Transverse colon (tissue), 4 donors: ENCODE measurements around the gene C1orf167. TPM values are rescaled to one million over a fixed set of nuclear protein-coding genes. Genes with fewer than 3 reads are reported as not detected.

ENCODE experiments used
- DNase-seq: peaks from one replicate; pipeline ENCODE4 v3.0.0-alpha.2; 2019
- H3K27ac ChIP-seq, 4 donors: fragments of 200-600 bp; sonication (generic); 2 replicates each; pipeline ENCODE4 v1.5.1; 2016 to 2018; ENCODE audit warnings: inconsistent platforms in 4 of 4
- H3K27me3 ChIP-seq: fragments of 200-600 bp; sonication (generic); 2 replicates; pipeline ENCODE4 v1.5.1; 2017; ENCODE audit warnings: inconsistent platforms
- H3K36me3 ChIP-seq, 4 donors: fragments of 200-600 bp; sonication (generic); 2 replicates each; pipeline ENCODE4 v1.5.1; 2017 to 2019; ENCODE audit warnings: inconsistent platforms in 4 of 4
- H3K4me1 ChIP-seq, 4 donors: fragments of 200-600 bp; sonication (generic); 2 replicates each; pipeline ENCODE4 v1.5.1; 2017 to 2020; ENCODE audit warnings: inconsistent platforms in 4 of 4
- H3K4me3 ChIP-seq, 4 donors: fragments of 200-600 bp; sonication (generic); 1 replicate in 1 of 4; 2 replicates in 3 of 4; pipeline versions ENCODE4 v1.5.1 to v1.6.1; 2017 to 2019; ENCODE audit warnings: inconsistent platforms in 4 of 4
- H3K9me3 ChIP-seq, 2 donors: fragments of 200-600 bp; sonication (generic); 2 replicates each; pipeline ENCODE4 v1.5.1; 2017 to 2019; ENCODE audit warnings: inconsistent platforms in 2 of 2
- CTCF ChIP-seq, 5 experiments: fragments of 200-600 bp in 3 of 5; fragments of 450-650 bp in 2 of 5; sonication (generic) in 3 of 5; IDR thresholded peaks; 1 replicate in 2 of 5; 2 replicates in 3 of 5; pipeline ENCODE4 v1.5.1; 2016 to 2017; ENCODE audit warnings: antibody characterized with exemption in 5 of 5, inconsistent platforms in 3 of 5, mild to moderate bottlenecking in 2 of 5, moderate library complexity in 1 of 5
- EP300 ChIP-seq: sonication (generic); formaldehyde crosslinking; IDR thresholded peaks from one replicate; pipeline ENCODE4 v1.6.1; 2017; ENCODE audit warnings: antibody characterized with exemption, low read depth
- POLR2A ChIP-seq: fragments of 450-650 bp; IDR thresholded peaks from one replicate; pipeline ENCODE4 v1.6.1; 2016; ENCODE audit warnings: antibody characterized with exemption, mild to moderate bottlenecking, moderate library complexity
- POLR2AphosphoS5 ChIP-seq, 3 donors: sonication (generic); formaldehyde crosslinking; IDR thresholded peaks; one replicate each; pipeline ENCODE4 v1.6.1; 2016; ENCODE audit warnings: antibody characterized with exemption in 3 of 3
- WGBS, 2 donors: methylation state at CpG; one replicate each; pipeline ENCODE4 v1.1.5; 2018; ENCODE audit warnings: low coverage in 1 of 2; 5-methylcytosine and 5-hydroxymethylcytosine counted together
- in situ Hi-C, 4 donors: fragments of 200-750 bp; cut with MboI; loops; one replicate each; pipeline versions ENCODE4 v1.15.0 to v1.15.1; 2017; ENCODE audit warnings: low sequenced_read_pairs in 3 of 4, low pct_ligation_motif_present in 1 of 4, low pct_unique_long_range_greater_than_20kb in 1 of 4
- intact Hi-C: fragments of 100-400 bp; cut with DNase I; formaldehyde crosslinking; loops from one replicate; pipeline ENCODE4 v1.15.1; 2023; ENCODE audit warnings: low total_unique reads
- total RNA-seq, 4 donors: library from RNA; depleted of rRNA; stranded (reverse); fragments of >200 nt; gene quantifications; one replicate each; pipeline ENCODE4 v1.1.0, GENCODE V29; 2016

The C1orf167 gene
- total RNA-seq, 4 donors from 2014 or later, result 0.48 TPM; not detected in 3

- in situ Hi-C loops, result no loop called here
- intact Hi-C loops, result no loop called here
- Histone ChIP-seq H3K36me3 (peaks cover 0 to 3% (median 0%) of the 10 kb centered on the region in 4 donors), H3K27ac (no peak overlapping the region), H3K27me3 (peaks cover 7% of the 10 kb centered on the region), H3K4me3 (no peak overlapping the region), H3K4me1 (no peaks in the 10 kb centered on the region), H3K9me3 (no peaks in the 10 kb centered on the region)
- WGBS, 2 donors, result 91% methylated on average over 7 of the region's 9 CpGs; no CpG with 5 or more reads in 1 of the 2 donors
- no peak for DNase-seq
- TF ChIP-seq POLR2AphosphoS5 (IDR thresholded peaks at IDR 0.05), result no peak
- TF ChIP-seq CTCF (IDR thresholded peaks at IDR 0.05), result no peak
- no peak for TF ChIP-seq POLR2A
- TF ChIP-seq EP300, result no peak
These were observed 10.9 kb upstream of the C1orf167 start for GRCh38 chr1:11751087-11751486.

GRCh38 chr1:11752359-11753088, 9.5 kb upstream of the C1orf167 start:
- WGBS, 2 donors, result 25 to 60% methylated on average over 4 to 17 of the region's 17 CpGs
- no peaks in the 10 kb centered on the region for H3K9me3 ChIP-seq
- H3K4me1 ChIP-seq, result no peaks in the 10 kb centered on the region
- TF ChIP-seq POLR2AphosphoS5 (IDR thresholded peaks at IDR 0.05) (no peak), EP300 (no peak), CTCF (IDR thresholded peaks at IDR 0.05) (no peak), POLR2A (no peak)
- no peak for DNase-seq
- H3K4me3 ChIP-seq, result no peak overlapping the region
- in situ Hi-C loops (no loop called here), intact Hi-C loops (no loop called here)
- H3K27ac ChIP-seq, result no peak overlapping the region
- no peaks in the 10 kb centered on the region for H3K36me3 ChIP-seq
- peaks cover 7% of the 10 kb centered on the region for H3K27me3 ChIP-seq

DNA sequence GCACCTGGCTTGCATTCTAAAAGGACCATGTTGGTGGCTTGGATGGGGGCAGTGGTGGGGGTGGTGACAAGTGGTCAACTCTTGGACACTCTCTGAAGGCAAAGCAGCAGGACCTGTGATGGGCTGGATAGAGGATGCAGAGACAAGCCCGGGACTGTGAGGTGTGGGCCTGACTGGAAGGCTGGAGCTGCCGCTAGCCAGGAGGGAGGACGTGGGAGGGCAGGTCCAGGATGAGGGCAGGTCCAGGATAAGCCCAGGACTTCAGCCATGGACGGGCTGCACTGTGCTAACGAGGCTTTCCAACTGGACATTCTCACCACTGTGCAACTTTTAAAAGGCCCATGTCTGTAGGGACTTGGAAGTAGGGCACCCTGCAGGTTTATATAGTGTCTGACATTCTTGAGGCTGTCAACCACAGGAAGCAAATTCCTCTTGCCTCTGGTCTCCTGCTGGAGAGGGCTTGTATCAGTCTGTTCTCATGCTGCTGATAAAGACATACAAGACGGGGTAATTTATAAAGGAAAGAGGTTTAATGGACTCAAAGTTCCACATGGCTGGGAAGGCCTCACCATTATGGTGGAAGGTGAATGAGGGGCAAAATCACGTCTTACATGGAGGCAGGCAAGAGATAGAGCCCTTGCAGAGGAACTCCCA, 8.3 kb upstream of the C1orf167 start:
- DNase-seq, result no peak
- Histone ChIP-seq H3K4me1 (no peaks in the 10 kb centered on the region), H3K27me3 (peaks cover 7% of the 10 kb centered on the region), H3K9me3 (no peaks in the 10 kb centered on the region), H3K36me3 (no peaks in the 10 kb centered on the region), H3K27ac (no peak overlapping the region), H3K4me3 (no peak overlapping the region)
- 63 to 65% methylated on average over 2 to 7 of the region's 7 CpGs for WGBS, 2 donors
- intact Hi-C loops, result no loop called here
- TF ChIP-seq POLR2A (no peak), POLR2AphosphoS5 (IDR thresholded peaks at IDR 0.05) (no peak), CTCF (IDR thresholded peaks at IDR 0.05) (no peak)
- in situ Hi-C loops, result no loop called here

DNA sequence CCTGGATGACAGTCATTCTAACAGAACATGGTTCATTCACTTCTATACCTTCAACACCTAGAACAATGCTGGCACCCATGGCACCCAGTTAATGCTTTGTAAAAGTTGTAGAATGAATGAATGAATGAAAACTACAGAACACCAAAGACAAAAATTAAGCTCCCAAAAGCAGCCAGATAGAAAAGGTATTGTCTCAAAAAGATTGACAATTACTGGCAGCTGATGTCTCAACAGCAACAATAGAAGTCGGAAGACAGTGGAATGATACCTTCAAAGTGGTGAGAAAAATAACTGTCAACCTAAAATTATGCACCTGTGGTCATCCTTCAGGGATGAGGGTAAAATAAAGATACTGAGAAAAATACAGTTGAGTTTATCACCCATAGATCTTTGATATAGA, 4.9 kb upstream of the C1orf167 start:
- WGBS, 2 donors, result 92 to 94% methylated on average over 1 of the region's 1 CpG
- Histone ChIP-seq H3K27ac (no peak overlapping the region), H3K9me3 (no peaks in the 10 kb centered on the region), H3K27me3 (peaks cover 20% of the 10 kb centered on the region), H3K4me1 (peaks cover 0 to 3% (median 0%) of the 10 kb centered on the region in 4 donors), H3K36me3 (no peaks in the 10 kb centered on the region), H3K4me3 (no peak overlapping the region)
- no peak for DNase-seq
- TF ChIP-seq EP300 (no peak), POLR2A (no peak), POLR2AphosphoS5 (IDR thresholded peaks at IDR 0.05) (no peak), CTCF (IDR thresholded peaks at IDR 0.05) (no peak)
- in situ Hi-C loops, result no loop called here
- intact Hi-C loops, result no loop called here
